Nasal cavity respiratory epithelium epithelial cell of viscerocranial mucosa (primary cell): ENCODE results near the gene BGLAP. TPM values are rescaled to one million over a fixed set of nuclear protein-coding genes. Genes with fewer than 3 reads are reported as not detected.

Experiments used
- total RNA-seq: library from RNA; depleted of rRNA; stranded (reverse); fragments of >200 nt; gene quantifications from 2 replicates; pipeline ENCODE4 v1.2.3, GENCODE V29; 2014

BGLAP gene
- under 0.01 and 0.07 TPM in 2 replicates for total RNA-seq

DNA sequence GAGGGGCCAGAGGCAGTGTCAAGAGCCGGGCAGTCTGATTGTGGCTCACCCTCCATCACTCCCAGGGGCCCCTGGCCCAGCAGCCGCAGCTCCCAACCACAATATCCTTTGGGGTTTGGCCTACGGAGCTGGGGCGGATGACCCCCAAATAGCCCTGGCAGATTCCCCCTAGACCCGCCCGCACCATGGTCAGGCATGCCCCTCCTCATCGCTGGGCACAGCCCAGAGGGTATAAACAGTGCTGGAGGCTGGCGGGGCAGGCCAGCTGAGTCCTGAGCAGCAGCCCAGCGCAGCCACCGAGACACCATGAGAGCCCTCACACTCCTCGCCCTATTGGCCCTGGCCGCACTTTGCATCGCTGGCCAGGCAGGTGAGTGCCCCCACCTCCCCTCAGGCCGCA, at the start of gene BGLAP:
Gene BGLAP (plus strand): TSS at position 259 of the 400 bp plus-strand sequence. CDS start 48 bp downstream, at position 307.

DNA sequence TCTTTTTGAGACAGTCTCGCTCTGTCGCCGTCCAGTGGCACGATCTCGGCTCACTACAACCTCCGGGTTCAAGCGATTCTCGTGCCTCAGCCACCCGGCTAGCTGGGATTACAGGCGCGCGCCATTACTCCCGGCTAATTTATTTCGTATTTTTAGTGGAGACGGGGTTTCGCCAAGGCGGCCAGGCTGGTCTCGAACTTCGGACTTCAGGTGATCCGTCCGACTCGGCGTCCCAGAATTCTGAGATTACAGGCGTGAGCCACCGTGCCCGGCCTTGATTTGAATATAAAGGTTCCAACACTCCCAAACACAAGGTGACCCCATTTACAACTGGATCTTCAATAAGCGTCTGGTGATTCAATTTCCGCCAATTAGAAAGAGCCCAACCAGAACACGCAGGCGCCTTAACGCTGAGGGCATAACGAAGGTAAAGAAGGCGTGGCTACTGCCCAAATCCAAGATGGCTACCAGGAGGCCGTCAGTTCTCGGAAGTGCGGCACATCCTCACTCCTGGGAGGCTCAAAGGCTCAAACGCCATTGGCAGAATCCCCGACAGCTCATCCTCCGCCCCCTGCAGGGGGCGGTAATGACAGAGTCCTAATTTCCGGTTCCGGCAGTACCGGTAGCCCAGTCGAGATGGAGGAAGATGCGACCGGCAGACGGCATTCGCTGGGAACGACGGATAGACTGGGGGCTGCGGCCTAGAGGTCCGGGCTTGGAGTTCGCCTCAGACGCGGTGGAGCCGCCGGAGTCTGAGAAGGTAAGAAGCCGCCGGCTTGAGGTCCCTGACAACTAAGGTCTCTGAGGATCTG, 48.3 kb upstream of the BGLAP start, which contains the start of gene SLC25A44:
Gene SLC25A44 (plus strand): TSS at position 617 of the 812 bp plus-strand sequence. CDS start 5,744 bp downstream, outside the sequence.

DNA sequence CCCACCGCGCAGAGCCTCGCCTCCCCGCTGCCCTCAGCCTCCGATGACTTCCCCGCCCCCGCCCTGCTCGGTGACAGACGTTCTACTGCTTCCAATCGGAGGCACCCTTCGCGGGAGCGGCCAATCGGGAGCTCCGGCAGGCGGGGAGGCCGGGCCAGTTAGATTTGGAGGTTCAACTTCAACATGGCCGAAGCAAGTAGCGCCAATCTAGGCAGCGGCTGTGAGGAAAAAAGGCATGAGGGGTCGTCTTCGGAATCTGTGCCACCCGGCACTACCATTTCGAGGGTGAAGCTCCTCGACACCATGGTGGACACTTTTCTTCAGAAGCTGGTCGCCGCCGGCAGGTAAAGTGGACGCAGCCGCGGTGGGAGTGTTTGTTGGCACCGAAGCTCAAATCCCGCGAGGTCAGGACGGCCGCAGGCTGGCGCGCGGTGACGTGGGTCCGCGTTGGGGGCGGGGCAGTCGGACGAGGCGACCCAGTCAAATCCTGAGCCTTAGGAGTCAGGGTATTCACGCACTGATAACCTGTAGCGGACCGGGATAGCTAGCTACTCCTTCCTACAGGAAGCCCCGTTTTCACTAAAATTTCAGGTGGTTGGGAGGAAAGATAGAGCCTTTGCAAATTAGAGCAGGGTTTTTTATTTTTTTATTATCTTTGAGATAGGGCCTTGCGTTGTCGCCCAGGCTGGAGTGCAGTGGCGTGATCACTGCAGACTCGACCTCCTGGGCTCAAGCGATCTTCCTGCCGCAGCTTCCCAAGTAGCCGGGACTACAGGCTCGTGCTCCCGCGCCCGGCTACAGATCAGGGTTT, 28.9 kb upstream of the BGLAP start, which contains the start of gene PMF1:
Gene PMF1 (plus strand): TSS at position 175 of the 811 bp plus-strand sequence. CDS start 9 bp downstream, at position 184.

DNA sequence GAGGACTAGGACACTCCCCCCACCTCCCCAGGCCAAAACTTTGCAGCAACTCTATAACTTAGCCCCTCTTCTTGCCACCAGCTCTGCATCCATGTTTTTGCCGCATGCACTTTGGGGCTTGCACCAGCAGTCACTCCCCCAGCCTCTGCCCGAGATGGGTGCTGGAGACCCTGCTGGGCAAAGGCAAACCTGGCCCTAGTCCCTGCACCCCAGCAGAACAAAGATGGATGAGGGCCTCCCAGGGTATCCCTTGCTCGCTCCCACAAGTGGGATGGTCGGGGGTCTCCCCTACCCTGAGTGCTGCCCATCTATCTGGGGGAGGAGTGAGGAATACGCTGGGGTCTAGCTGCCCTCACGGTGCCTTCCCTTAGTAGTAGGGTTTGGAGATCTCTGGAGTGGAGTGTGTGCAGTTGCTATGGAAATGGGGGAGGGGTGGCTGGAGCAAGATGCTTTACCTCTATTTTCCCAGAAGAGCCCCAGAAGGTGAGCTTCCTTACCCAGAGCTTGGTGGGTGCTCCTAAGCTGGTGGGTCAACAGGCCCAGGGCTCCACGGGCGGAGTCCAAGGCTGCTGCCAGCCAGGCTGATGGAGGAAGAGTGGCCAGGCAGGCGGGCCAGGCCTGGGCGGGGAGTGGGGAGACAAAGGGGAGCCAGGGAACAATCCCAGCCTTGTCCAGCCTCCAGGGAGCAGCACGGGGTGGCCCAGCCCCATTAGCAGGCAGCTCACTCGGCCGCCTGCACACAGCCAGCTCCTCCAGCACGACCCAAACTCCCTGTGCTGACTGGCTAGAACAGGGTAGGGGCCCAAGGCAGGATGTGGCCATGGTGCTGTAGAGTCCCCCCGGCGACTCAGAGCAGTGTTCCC, 5.7 kb downstream of the BGLAP start, which contains the start of gene PAQR6:
Gene PAQR6 (minus strand): TSS at position 597 of the 863 bp plus-strand sequence. CDS start 1,325 bp downstream, outside the sequence.

DNA sequence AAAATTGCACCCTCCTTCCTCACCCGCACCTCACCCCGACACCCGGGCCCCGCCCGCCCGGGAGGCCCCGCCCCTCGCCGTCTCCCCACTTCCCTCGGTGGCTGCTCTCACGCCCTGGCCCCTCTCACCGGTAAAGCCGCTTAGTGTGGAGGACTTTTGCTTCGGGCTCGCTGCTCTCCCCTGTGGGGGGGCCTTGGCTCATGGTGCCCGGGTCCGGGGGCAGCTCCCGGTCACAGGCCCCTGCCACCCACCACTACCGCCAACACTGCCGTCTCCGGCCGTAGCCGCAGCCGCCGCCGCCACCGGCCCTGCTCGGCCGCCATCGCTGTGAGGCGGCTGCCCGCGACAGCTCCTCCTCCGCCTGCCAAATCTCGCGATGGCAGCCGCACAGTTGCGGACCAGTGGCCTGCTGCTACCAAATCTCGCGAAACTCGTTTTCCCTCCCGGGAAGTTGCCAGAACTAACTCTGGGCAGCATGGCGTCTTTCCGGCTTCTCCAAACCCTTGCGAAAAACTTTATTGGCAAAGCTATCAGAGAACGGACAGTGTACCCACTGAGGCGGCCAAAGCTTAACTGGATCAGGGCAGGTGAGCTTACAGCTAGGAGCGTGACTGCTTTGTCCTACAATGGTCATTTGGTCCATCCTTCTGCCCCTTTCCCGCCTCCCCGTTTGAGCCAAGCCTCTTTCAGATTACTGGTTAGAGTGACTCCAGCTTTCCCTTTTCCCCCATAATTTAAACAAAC, 40.7 kb downstream of the BGLAP start, which contains the start of gene SMG5:
Gene SMG5 (minus strand): TSS at position 347 of the 744 bp plus-strand sequence. CDS start 145 bp downstream, at position 202.

DNA sequence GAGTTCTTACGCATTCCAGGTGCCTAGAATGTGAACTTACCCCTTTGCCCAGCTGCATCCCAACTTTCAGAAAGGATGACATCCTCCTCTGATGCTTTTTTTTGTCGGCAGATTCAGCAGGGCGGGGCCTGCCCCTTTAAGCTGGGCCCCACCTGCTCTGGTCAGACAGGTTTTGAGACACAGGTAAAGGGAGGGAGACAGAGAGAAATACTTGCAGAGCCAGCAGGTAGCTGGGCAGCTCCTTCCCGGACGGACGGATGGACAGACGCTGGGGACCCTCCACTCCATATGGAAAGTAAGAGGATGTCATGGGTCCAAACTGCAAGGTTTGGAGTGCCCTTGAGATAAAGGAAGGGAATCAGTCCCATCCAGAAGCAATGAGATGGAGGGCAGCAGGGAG, 42.1 kb downstream of the BGLAP start, which contains the start of gene TMEM79:
Gene TMEM79 (plus strand): TSS at position 214 of the 400 bp plus-strand sequence. CDS start 902 bp downstream, outside the sequence.

Other genes starting within 250 kb of the BGLAP start
- 168 and 426 TPM in 2 replicates for gene SSR2, start 221.2 kb upstream of the BGLAP start, total RNA-seq
- gene UBQLN4, start 188.4 kb upstream of the BGLAP start, total RNA-seq, result 18.5 and 26.7 TPM in 2 replicates
- gene LAMTOR2, start 187.4 kb upstream of the BGLAP start, total RNA-seq, result 60.7 and 67.3 TPM in 2 replicates
- 46.8 and 48.7 TPM in 2 replicates for gene RAB25, start 181.0 kb upstream of the BGLAP start, total RNA-seq
- 1.7 and 6.0 TPM in 2 replicates for gene MEX3A, start 159.7 kb upstream of the BGLAP start, total RNA-seq
- 455 and 618 TPM in 2 replicates for gene LMNA, start 127.5 kb upstream of the BGLAP start, total RNA-seq
- 3.8 and 11.9 TPM in 2 replicates for gene SEMA4A, start 88.6 kb upstream of the BGLAP start, total RNA-seq
- 9.2 and 14.5 TPM in 2 replicates for gene SLC25A44, start 48.1 kb upstream of the BGLAP start, total RNA-seq
- 21.2 and 44.4 TPM in 2 replicates for gene PMF1, start 29.2 kb upstream of the BGLAP start, total RNA-seq
- 0.34 and 1.1 TPM in 2 replicates for gene PAQR6, start 5.9 kb downstream of the BGLAP start, total RNA-seq
- gene SMG5, start 40.6 kb downstream of the BGLAP start, total RNA-seq, result 47.8 and 91.1 TPM in 2 replicates
- 9.2 and 16.1 TPM in 2 replicates for gene TMEM79, start 42.1 kb downstream of the BGLAP start, total RNA-seq
- gene GLMP, start 53.5 kb downstream of the BGLAP start, total RNA-seq, result 27.0 and 28.6 TPM in 2 replicates
- 0.57 TPM in 1 of 2 replicates, not detected in the other for gene VHLL, start 57.1 kb downstream of the BGLAP start, total RNA-seq
- 352 and 394 TPM in 2 replicates for gene CCT3, start 96.1 kb downstream of the BGLAP start, total RNA-seq
- gene TSACC, start 96.3 kb downstream of the BGLAP start, total RNA-seq, result 0.34 and 0.36 TPM in 2 replicates
- gene RHBG, start 127.0 kb downstream of the BGLAP start, total RNA-seq, result under 0.01 TPM in 1 of 2 replicates, not detected in the other